COR-L47 (cell line): ENCODE measurements around the gene RSL24D1.
A peak's percentile ranks its signal among the peaks of the same experiment; 100 is the strongest.
"Not testable (repeated sequence)": the region's sequence is repeated elsewhere in the genome, so short reads cannot be mapped to it uniquely, and the experiment has no call there.

Experiments
- DNase-seq: peaks from one replicate; lab custom pipeline; 2025; lab: John Stamatoyannopoulos, UW

RSL24D1 gene

DNA sequence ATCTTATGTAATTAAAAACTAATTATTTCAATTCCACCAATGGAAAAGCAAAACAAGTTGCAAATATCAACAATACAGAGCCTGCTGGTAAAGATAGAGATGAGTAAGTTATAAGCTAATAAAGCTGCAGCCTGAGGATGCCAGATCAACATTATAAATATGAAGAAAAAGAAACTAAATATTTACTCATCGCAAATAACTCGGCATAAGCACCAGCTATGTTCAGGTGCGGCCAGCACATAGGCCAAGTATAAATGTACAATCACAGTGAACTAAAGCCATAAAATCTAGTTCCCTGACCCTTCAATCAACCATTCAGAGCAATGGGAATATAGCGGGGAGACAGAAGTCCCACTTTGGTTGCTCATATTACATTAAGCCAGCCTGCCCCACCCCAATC lies 7.7 kb upstream of the RSL24D1 start:
- no peak for DNase-seq

DNA sequence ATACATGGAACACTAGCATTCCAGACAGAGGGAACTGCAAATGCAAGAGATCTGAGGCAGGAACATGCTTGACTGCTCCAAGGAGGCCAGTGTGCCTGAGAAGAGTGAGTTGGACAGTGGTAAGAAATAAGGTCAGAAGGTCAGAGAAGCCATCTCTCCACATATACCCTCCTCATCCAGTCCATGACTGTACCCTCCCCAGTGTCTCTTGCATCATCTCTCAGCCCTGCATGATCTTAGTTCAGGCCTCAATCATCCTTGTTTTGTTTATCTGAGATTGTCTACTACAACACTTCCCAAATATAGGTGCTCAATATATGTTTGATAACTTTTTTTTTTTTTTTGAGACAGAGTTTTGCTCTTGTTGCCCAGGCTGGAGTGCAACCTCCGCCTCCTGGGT lies 5.5 kb upstream of the RSL24D1 start:
- DNase-seq = no peak

DNA sequence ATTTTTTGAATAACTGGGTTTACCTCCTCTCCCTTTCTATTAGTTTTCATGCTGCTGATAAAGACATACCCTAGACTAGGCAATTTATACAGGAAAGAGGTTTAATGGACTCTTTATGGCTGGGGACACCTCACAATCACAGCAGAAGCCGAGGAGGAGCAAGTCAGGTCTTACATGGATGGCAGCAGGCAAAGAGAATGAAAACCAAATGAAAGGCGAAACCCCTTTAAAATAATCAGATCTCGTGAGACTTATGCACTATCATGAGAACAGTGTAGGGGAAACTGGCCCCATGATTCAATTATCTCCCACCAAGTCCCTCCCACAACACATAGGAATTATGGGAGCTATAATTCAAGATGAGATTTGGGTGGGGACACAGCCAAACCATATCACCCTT lies 2.0 kb upstream of the RSL24D1 start:
- no peak for DNase-seq

DNA sequence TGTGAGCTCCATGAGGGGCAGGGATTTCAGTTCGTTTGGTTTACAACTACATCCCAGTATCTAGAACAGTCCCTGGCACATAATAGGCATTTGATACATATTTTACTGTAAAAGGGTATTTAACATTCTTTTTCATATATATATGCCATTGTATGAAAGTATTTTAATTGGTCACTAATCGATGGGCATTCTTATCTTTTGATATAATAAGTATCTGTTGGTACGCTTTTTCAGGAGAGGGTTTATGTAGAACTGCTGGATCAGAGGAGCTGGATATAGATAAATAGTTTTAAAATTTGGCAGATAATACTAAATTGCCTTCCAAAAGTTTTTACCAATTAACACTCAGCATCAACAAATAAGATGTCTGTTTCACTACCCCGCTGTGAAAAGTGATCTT lies 978 bp upstream of the RSL24D1 start:
- no peak for DNase-seq

DNA sequence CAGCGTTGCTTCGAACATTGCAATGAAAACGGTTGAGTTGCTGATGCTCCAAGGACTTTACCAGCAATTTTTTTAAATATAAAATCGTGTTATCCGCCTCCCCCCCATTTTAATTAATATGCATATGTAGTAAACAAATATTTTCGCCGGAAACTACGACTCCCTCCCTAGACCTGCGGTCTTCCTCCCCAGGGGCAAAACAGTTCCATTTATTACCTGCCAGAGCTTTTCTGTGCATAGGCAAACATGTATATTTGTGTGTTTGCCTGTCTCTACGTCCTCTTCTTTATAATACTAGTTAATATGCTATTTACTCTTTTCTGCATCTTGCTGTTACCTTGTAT lies 593 bp upstream of the RSL24D1 start:
- no peak for DNase-seq

DNA sequence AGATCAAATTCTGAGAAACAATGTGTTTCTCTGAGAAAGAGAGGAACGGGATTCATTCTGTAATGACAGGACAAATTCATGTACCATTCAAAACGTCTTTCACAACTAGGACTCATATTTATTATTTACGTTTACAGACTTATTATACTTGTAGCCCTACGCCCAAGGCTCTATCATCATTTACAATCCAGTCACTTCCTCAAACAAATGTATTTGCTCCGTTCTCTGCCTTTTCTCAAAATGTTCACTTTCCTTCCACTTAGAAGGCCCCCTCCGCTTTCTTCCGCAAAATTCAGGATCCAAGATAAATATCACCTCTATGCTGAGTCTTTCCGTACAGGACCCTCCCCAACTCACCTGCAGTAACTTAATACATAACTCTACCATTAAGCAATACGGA lies 745 bp downstream of the RSL24D1 start:
- no peak for DNase-seq

DNA sequence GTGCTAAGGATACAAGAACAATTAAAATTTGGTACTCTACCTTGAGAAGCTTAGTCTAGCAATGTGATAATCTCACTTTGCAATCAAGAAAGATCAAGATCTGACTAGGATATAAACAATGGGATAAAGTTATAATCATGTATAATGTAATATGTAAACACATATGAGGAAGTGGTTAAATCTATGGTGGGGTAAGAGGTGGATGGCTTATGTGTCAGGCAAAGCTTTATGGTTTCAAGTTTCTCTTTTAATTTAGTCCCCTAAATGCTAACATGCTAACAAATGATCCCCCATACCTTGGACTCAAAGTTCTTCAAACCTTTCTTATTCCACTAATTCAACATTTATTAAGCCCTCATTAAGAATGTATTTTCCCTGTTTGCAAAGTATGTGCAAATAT lies 2.5 kb downstream of the RSL24D1 start:
- DNase-seq = no peak

DNA sequence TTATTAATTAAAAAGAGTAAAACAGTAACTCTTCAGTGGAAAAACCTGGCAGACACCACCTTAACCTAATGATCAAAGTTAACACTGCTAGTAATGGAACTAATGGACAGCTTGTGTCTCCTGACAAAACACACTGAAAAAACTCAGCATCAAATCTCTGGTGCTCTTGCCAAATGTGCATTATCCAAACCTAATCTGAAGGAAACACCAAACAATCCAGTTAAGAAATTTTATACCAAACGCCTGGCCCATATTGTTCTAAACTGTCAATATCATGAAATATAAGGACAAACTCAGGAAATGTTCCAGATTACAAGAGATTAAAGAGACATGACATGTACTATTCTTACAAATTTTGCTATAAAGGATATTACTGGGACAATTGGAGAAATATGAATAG lies 10.4 kb downstream of the RSL24D1 start:
- no peak for DNase-seq

DNA sequence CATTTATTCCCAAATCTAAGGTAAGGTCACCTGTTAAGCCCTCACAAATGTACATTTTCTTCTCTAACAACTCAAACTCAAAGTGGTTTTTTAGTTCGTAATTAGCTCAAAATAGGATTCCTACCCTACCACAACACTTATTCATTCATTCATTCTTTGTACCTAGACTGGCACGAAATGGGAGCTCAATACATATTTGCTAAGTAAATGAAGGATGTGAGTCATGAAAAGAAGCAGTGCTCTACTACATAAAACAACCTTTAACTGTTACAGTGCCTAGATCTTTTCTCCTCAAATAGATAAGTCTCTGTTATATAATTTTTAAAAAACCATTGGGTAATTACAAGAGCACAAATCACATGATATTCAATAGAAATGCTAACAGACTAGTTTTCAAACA lies 13.1 kb downstream of the RSL24D1 start:
- DNase-seq = no peak

DNA sequence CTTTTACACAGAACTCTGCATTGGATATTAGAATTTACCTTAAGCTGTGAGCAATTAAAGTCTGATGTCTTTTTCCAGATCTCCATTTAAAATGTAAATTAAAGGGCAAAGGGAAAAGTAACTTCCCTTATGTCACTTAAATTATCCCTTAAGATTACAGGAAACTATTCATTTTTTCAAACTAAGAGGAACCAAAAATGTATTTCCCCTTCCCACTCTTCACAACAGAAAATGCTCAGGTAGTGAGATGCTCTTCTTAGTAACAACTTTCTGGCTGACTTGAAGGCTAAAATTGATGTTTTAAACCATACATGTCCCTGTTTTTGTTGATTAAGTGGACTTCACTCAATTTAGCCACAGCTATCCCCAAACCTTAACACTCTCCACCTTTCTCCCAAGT lies 17.6 kb downstream of the RSL24D1 start:
- DNase-seq = no peak

DNA sequence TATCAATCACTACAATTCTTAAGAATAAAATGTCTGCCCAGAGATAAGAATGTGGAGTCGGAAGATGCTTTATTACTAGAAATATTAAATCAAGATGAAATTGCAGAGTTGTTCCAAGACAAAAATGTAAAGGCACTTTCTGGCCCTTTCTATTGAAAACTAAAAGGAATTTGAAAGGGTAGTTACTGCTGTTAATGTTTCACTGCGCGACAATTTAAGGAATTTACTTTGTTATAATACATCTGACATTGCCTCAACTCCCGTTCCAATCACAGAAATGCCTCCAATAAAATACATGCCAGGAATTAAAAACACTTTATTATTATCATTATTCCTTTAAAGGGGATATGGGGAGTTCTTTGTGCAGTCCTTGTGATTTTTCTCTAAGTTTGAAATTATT lies 26.4 kb downstream of the RSL24D1 start:
- no peak for DNase-seq

DNA sequence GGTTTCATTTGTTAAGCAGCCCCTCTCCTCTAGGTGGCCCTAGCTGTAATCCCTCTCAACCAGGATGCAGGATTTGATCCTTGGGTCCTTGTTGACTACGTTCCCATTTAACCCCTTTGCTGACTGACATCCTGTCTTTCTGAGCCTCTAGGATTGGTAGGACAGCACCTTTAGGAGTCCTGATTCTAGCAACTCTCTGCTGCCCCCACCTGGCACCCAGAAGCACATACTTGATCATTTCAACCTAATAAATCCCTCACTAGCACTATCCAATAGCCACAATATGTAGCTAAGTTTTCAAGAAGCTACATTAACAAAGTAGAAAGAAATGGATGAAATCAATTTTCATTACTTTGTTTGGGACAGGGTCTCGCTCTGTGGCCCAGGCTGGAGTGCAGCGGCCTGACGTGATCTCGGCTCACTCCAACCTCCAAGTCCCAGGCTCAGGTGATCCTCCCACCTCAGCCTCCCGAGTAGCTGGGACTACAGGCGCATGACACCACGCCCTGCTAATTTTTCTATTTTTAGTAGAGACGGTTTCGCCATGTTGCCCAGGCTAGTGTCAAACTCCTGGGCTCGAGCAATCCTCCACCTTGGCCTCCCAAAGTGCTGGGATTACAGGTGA lies 28.3 kb downstream of the RSL24D1 start:
- peak; percentile 68 for DNase-seq

DNA sequence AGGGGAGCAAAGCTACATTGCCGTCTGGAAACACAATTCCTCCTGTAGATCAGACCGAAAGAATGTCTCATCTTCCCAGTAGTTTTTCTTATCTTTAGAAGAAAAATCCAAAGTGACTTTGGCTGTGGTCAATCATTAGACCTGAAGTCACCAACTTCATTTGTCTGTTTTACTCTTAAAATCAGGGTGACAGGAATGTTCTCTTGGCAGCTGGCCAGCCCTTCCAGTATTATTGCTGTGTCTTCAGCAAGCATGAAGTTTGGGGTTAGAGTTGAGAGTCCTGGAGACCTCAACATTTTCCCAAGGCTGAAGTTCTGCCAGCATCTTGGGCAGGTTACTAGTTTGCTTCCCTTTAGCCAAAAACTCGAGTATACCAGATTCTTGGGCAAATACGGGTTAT lies 32.5 kb downstream of the RSL24D1 start:
- no peak for DNase-seq

DNA sequence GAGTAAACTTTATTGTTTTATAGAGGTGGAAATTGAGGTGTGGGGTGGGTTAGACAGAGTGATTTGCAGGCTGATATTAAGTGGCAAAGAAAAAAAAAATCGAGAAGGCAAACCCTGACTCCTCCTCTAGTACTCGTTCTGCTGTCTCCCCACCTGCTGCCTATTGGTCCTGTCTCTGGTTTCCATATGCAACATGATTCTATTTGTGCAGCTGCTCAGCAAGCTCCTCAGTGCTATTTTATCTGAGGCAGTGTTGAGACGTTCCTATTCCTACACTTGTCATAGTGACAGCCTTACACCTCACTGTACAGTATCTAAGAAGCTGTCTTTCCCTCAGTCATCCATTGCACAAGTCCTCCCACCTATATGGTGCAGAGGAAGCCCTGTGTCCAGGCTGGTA lies 45.1 kb downstream of the RSL24D1 start:
- no peak for DNase-seq

DNA sequence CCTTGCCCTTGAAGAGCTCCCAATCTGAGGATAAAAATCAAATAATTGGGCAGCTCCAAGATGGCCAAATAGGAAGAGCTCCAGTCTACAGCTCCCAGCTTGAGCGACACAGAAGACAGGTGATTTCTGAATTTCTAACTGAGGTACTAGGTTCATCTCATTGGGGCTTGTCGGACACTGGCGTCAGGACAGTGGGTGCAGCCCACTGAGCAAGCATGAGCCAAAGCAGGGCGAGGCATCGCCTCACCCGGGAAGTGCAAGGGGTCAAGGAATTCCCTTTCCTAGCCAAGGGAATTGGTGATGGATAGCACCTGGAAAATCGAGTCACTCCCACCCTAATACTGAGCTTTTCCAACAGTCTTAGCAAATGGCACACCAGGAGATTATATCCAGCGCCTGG lies 53.6 kb downstream of the RSL24D1 start:
- DNase-seq = not testable (repeated sequence)

DNA sequence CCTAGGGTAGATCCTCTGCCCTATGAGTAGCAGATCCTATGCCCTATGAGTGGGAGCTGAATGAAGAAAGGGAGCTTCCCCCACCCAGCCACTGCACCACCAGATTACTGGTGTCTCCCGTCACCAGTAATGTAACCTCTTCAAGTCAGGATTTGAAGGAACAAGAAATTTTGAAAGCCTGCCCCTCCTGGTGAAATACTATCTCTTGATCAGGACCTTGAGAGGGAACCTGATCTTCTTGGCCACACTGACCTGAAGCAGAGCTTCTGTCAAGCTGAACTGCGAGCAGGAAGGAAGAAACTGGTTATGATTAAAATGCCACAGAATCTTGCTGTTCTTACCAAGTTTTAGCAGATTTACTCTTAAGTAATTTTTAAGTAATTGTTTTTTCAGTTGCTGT lies 62.8 kb downstream of the RSL24D1 start:
- DNase-seq = no peak

DNA sequence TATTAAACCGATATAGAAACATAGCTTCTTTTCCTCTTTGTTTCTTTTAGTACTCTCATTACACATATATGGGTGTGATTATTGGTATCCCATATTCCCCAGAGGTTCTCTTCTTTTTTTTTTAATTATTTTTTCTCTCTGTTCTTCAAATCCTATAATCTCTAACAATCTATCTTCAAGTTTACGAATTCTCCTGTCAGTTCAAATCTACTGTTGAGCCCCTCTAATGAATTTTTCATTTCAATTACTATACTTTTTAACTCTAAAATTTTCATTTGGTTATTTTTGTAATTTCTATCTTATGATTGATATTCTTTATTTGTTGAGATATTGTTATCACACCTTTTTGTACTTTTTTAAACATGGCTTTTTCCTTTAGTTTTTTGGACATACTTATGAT lies 64.1 kb downstream of the RSL24D1 start:
- no peak for DNase-seq
